HepG2 (cell line): ENCODE measurements around the gene EPB41L1. TPM values are rescaled to one million over a fixed set of nuclear protein-coding genes. Genes with fewer than 3 reads are reported as not detected.

Experiments used
- ATAC-seq: fragments of 200-7000 bp; cut with Tn5 transposase; 3 replicates; pipeline ENCODE4 v1.9.1; 2020; ENCODE audit warnings: mild to moderate bottlenecking, moderate library complexity
- BruUV-seq: library from RNA; stranded (reverse); fragments of 400-500 nt; replicated peaks from 2 replicates; lab custom pipeline; 2021; lab: Mats Ljungman, UMichigan
- CTCF ChIA-PET: fragments of 300-600 bp; formaldehyde crosslinking; extraction: SDS; loops from one replicate; lab custom pipeline; 2021; ENCODE audit warnings: low total read pairs, inconsistent platforms, low intra/inter-chr PET ratio; lab: Yijun Ruan, JAX
- POLR2A ChIA-PET: fragments of 350-600 bp; sonication (Branson Sonifier 250); formaldehyde crosslinking; loops from one replicate; lab custom pipeline; 2020; ENCODE audit warnings: antibody characterized with exemption, inconsistent platforms; lab: Yijun Ruan, JAX
- DNase-seq: peaks from one replicate; pipeline ENCODE4 v3.0.0-alpha.2; 2015; ENCODE audit warnings: low spot score
- FAIRE-seq: peaks from 3 replicates; lab custom pipeline; 2011; peaks lifted over from hg19 to GRCh38; lab: Jason Lieb, UNC
- H2AFZ ChIP-seq: one replicate; pipeline ENCODE4 v1.6.1; 2011; ENCODE audit warnings: low read length, inconsistent platforms
- H3K27ac ChIP-seq: fragments of 300-600 bp; 3 replicates; pipeline ENCODE4 v1.8.0; 2011; ENCODE audit warnings: mixed run types, mild to moderate bottlenecking, mixed read lengths, low read length, inconsistent platforms; ENCODE audit not compliant: insufficient read depth; ENCODE audit errors: extremely low read length
- H3K27me3 ChIP-seq, 2 experiments: fragments of 200-600 bp in 1 of 2; 2 replicates in 1 of 2; 3 replicates in 1 of 2; pipeline versions ENCODE4 v1.6.0 to v1.8.0; 2011; ENCODE audit warnings: low read length in 2 of 2, mild to moderate bottlenecking in 2 of 2, moderate library complexity in 2 of 2, inconsistent platforms in 1 of 2; ENCODE audit not compliant: insufficient read depth in 2 of 2, control insufficient read depth in 1 of 2
- H3K36me3 ChIP-seq, 2 experiments: fragments of 200-600 bp in 1 of 2; replicated peaks in 1 of 2; 2 replicates in 1 of 2; 3 replicates in 1 of 2; pipeline versions ENCODE4 v1.5.1 to v1.8.0; 2011; ENCODE audit warnings: low read length in 2 of 2, inconsistent platforms in 1 of 2; ENCODE audit not compliant: insufficient read depth in 2 of 2, control insufficient read depth in 1 of 2
- H3K4me1 ChIP-seq: 2 replicates; pipeline ENCODE4 v1.5.1; 2012; ENCODE audit warnings: low read length, inconsistent platforms; ENCODE audit not compliant: insufficient read depth
- H3K4me2 ChIP-seq: 2 replicates; pipeline ENCODE4 v1.6.0; 2011; ENCODE audit warnings: low read depth, low read length, inconsistent platforms
- H3K4me3 ChIP-seq, 3 experiments: fragments of 200-600 bp in 1 of 3; sonication (generic), shearing (Covaris generic) in 1 of 3; replicated peaks in 1 of 3; 2 replicates each; pipeline ENCODE4 v1.5.1; 2011 to 2016; ENCODE audit warnings: low read length in 3 of 3, inconsistent platforms in 2 of 3, low read depth in 2 of 3, mild to moderate bottlenecking in 2 of 3, control low read depth in 1 of 3, mixed read lengths in 1 of 3; ENCODE audit not compliant: insufficient read depth in 1 of 3
- H3K79me2 ChIP-seq: one replicate; pipeline ENCODE4 v1.6.1; 2011; ENCODE audit warnings: low read length, inconsistent platforms; ENCODE audit not compliant: insufficient read depth
- H3K9ac ChIP-seq: 2 replicates; pipeline ENCODE4 v1.6.0; 2011; ENCODE audit warnings: mild to moderate bottlenecking, low read depth, low read length, inconsistent platforms; ENCODE audit not compliant: insufficient read depth
- H3K9me3 ChIP-seq: 2 replicates; pipeline ENCODE4 v1.5.1; 2012; ENCODE audit warnings: mild to moderate bottlenecking, low read length
- H4K20me1 ChIP-seq: 2 replicates; pipeline ENCODE4 v1.6.0; 2011; ENCODE audit warnings: inconsistent platforms, mild to moderate bottlenecking, low read length, moderate library complexity; ENCODE audit not compliant: insufficient read depth
- HCFC1 ChIP-seq: fragments of 150-350 bp; IDR thresholded peaks from 2 replicates; pipeline ENCODE4 v1.6.1; 2014; ENCODE audit warnings: low read depth, low read length
- POLR2AphosphoS2 ChIP-seq: IDR thresholded peaks from 2 replicates; pipeline ENCODE4 v1.6.1; 2011; ENCODE audit warnings: low read depth, low read length, improper control_type of control experiment
- RFX3 ChIP-seq: IDR thresholded peaks from 2 replicates; pipeline ENCODE4 v1.6.1; 2016; ENCODE audit warnings: missing biosample characterization, missing genetic modification reagents
- ZNF407 ChIP-seq: sonication (generic); formaldehyde crosslinking; IDR thresholded peaks from one replicate; pipeline ENCODE4 v1.5.1; 2020; ENCODE audit warnings: mild to moderate bottlenecking, missing genetic modification reagents; ENCODE audit errors: not compliant biosample characterization
- ZNF747 ChIP-seq: sonication (generic); formaldehyde crosslinking; IDR thresholded peaks from 2 replicates; pipeline ENCODE4 v1.8.1; 2023; ENCODE audit warnings: missing genetic modification reagents, mild to moderate bottlenecking, borderline replicate concordance
- WGBS: methylation state at CpG from one replicate; pipeline ENCODE4 v1.1.6; 2017; ENCODE audit warnings: low lambda C conversion rate; 5-methylcytosine and 5-hydroxymethylcytosine counted together
- in situ Hi-C: cut with HindIII; loops from 2 replicates; pipeline ENCODE4 v1.10.0; 2017; ENCODE audit warnings: low pct_unique_long_range_greater_than_20kb; ENCODE audit not compliant: extremely low pct_ligation_motif_present
- intact Hi-C: fragments of 100-400 bp; cut with micrococcal nuclease; formaldehyde crosslinking; loops from one replicate; pipeline ENCODE4 v1.10.0; 2022; ENCODE audit not compliant: unreplicated experiment
- polyA plus RNA-seq, 8 experiments: library from polyadenylated mRNA; depleted of rRNA in 3 of 8; stranded (reverse) in 7 of 8; unstranded in 1 of 8; fragments of >200 nt; fragmentation: Illumina TruSeq in 4 of 8; extraction: Trizol in 4 of 8; gene quantifications; 2 replicates each; pipeline versions ENCODE4 v1.2.1 to v1.2.3, GENCODE V29; 2011 to 2016; ENCODE audit warnings: low read depth in 4 of 8, missing spikeins in 1 of 8, mixed read lengths in 1 of 8; ENCODE audit not compliant: insufficient read depth in 1 of 8
- total RNA-seq, 5 experiments: library from RNA; depleted of rRNA; stranded (reverse); fragments of >200 nt; fragmentation: Illumina TruSeq; extraction: Trizol; gene quantifications; 2 replicates each; pipeline ENCODE4 v1.2.3, GENCODE V29; 2016; ENCODE audit warnings: low read depth in 1 of 5

Gene EPB41L1
- total and polyA plus RNA-seq, 2 of the 13 experiments (the other 11 are each of a cell fraction or from before 2014, with no cell fraction given) = 16.7 to 39.0 TPM

- DNase-seq (no peak), ATAC-seq (no peak), FAIRE-seq (no peak)
- Histone ChIP-seq H3K4me1 (no peaks in the 10 kb centered on the region), H2AFZ (no peak overlapping the region), H4K20me1 (no peaks in the 10 kb centered on the region), H3K9ac (no peak overlapping the region), H3K27ac (no peak overlapping the region), H3K79me2 (no peaks in the 10 kb centered on the region), H3K4me3 (no peak overlapping the region), H3K27me3 (peaks cover 6 to 52% of the 10 kb centered on the region in 2 experiments; a peak in 3 of 5 replicates), H3K4me2 (no peak overlapping the region), H3K9me3 (no peaks in the 10 kb centered on the region), H3K36me3 (no peaks in the 10 kb centered on the region)
- WGBS = 34% methylated on average over 7 of the region's 7 CpGs
- in situ Hi-C loops (no loop called here), intact Hi-C loops (no loop called here)
- CTCF ChIA-PET = no interaction called here
- POLR2A ChIA-PET = no interaction called here
- TF ChIP-seq RFX3 (CRISPR knock-in tag) (no peak), ZNF407 (no peak), POLR2AphosphoS2 (no peak), ZNF747 (CRISPR knock-in tag) (no peak), HCFC1 (no peak)
- no TSS peak for BruUV-seq
Measured at GRCh38 chr20:36122931-36123288, 31.6 kb upstream of the EPB41L1 start.
